ENCODE measurements around the gene ITGAD. TPM values are rescaled to one million over a fixed set of nuclear protein-coding genes. Genes with fewer than 3 reads are reported as not detected.
A peak's percentile ranks its signal among the peaks of the same experiment; 100 is the strongest.

The ITGAD gene
- total RNA-seq, 4 donors from 2014 or later, result not detected

- no peaks in the 10 kb centered on the region for H3K9me3 ChIP-seq
- peaks cover 46% of the 10 kb centered on the region for H3K4me1 ChIP-seq
- no peaks in the 10 kb centered on the region for H3K27me3 ChIP-seq
- peak overlapping the region; percentile 67 for H3K4me3 ChIP-seq
- peak overlapping the region; percentile 89 for H3K27ac ChIP-seq
- H3K36me3 ChIP-seq, result peaks cover 32% of the 10 kb centered on the region
- TF ChIP-seq POLR2A (IDR thresholded peaks at IDR 0.05) (no peak), POLR2AphosphoS5 (IDR thresholded peaks at IDR 0.05) (no peak), EP300 (IDR thresholded peaks at IDR 0.05) (no peak), CTCF (IDR thresholded peaks at IDR 0.05) (no peak)
- no peak for DNase-seq (ENCODE audit: low spot score in 2 of 2)
- 46% methylated on average over 3 of the region's 15 CpGs for WGBS
Measured at GRCh38 chr16:31471241-31471874, 78.2 kb downstream of the ITGAD start.

DNA sequence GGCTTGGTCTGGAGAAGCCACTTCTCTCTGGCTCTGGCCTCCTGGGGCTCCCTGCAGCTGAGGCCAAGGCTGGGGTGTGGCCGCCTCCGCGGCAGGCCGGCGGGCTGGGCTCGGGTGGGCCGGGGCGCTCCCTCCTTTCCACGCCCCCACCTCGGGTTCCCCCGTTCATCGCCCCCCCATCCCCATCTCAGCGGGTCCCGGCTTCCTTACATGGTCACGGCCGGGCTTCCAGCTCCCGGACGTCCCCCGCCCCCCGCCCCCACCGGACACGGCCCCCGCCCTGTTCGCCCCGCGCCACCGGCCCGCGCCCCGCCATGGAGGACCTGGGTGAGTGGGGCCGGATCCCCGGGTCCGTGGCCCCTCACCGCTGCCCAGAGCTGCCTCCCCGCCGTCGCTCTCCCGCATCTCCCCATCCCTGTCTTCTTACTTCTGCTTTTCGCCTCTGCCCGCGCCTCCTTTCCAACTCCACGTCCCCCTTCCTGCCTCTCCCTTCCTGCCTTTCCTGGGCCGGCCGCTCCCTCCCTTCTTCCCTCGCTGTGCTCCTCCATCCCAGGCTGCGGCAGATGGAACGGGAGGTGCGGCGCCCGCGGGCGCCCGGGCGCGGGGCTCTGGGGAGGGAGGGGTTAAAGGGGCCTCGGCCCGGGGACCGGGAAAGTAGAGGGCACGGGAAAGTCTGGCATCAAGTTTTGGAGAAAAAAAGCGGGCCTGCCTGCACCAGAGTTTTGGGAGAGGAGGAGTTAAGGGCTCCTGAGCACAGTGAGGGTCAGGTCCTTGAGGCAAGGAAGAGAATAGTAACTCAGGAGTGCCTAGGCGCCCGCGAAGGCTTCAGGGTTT, 79.0 kb downstream of the ITGAD start, which contains the start of gene TGFB1I1:
Gene TGFB1I1, plus strand, starts transcription at position 278 of the 834 bp plus-strand sequence. Its CDS starts 37 bp downstream, at position 315.
- Histone ChIP-seq H3K27me3 (no peaks in the 10 kb centered on the region), H3K9me3 (no peaks in the 10 kb centered on the region), H3K4me3 (peak within 1 kb of the TSS; percentile 67), H3K27ac (peak within 1 kb of the TSS; percentile 89), H3K36me3 (peaks cover 32% of the 10 kb centered on the region), H3K4me1 (peaks cover 52% of the 10 kb centered on the region)
- no peak for TF ChIP-seq POLR2AphosphoS5 (IDR thresholded peaks at IDR 0.05)
- TF ChIP-seq EP300 (IDR thresholded peaks at IDR 0.05), result no peak
- TF ChIP-seq POLR2A (IDR thresholded peaks at IDR 0.05), result no peak
- no peak for TF ChIP-seq CTCF (IDR thresholded peaks at IDR 0.05)
- WGBS, result under 1% methylated on average over 30 of the region's 63 CpGs
- DNase-seq (ENCODE audit: low spot score in 2 of 2), result peak in 1 of 2 donors; percentile 84

- H3K27me3 ChIP-seq, result no peaks in the 10 kb centered on the region
- H3K9me3 ChIP-seq, result no peaks in the 10 kb centered on the region
- 28% methylated on average over 19 of the region's 20 CpGs for whole genome bisulfite sequencing
- peak; percentile 95 to 96 for DNase-seq (ENCODE audit: low spot score in 2 of 2)
- H3K4me1 ChIP-seq, result peaks cover 55% of the 10 kb centered on the region
- TF ChIP-seq POLR2A (IDR thresholded peaks at IDR 0.05) (no peak), CTCF (IDR thresholded peaks at IDR 0.05) (peak; percentile 40 to 80), POLR2AphosphoS5 (IDR thresholded peaks at IDR 0.05) (peak in 1 of 3 donors; percentile 55), EP300 (IDR thresholded peaks at IDR 0.05) (no peak)
- peaks cover 36% of the 10 kb centered on the region for H3K36me3 ChIP-seq
- H3K27ac ChIP-seq, result peak overlapping the region; percentile 89
- peak overlapping the region; percentile 67 for H3K4me3 ChIP-seq
Measured at GRCh38 chr16:31472709-31473203, 79.6 kb downstream of the ITGAD start.

GRCh38 chr16:31473264-31473984, 80.3 kb downstream of the ITGAD start:
- DNase-seq (ENCODE audit: low spot score in 2 of 2), result no peak
- H3K4me3 ChIP-seq, result no peak overlapping the region
- no peak overlapping the region for H3K27ac ChIP-seq
- 88% methylated on average over 16 of the region's 17 CpGs for WGBS
- no peak for TF ChIP-seq CTCF (IDR thresholded peaks at IDR 0.05)
- no peak for TF ChIP-seq POLR2A (IDR thresholded peaks at IDR 0.05)
- TF ChIP-seq POLR2AphosphoS5 (IDR thresholded peaks at IDR 0.05), result no peak
- no peak for TF ChIP-seq EP300 (IDR thresholded peaks at IDR 0.05)
- no peaks in the 10 kb centered on the region for H3K27me3 ChIP-seq
- peaks cover 41% of the 10 kb centered on the region for H3K36me3 ChIP-seq
- no peaks in the 10 kb centered on the region for H3K9me3 ChIP-seq
- peaks cover 55% of the 10 kb centered on the region for H3K4me1 ChIP-seq

Measured in suprapubic skin (tissue), 4 donors.